Coronary artery (tissue), 2 donors: ENCODE results near the gene LBH.

Experiments used
- DNase-seq: peaks from one replicate; pipeline ENCODE4 v3.0.0-alpha.2; 2017; ENCODE audit warnings: low spot score
- H3K27ac ChIP-seq, 2 donors: fragments of 200-600 bp; sonication (generic); one replicate each; pipeline ENCODE4 v1.5.1; 2016 to 2019
- H3K4me3 ChIP-seq: fragments of 200-600 bp; sonication (generic); 2 replicates; pipeline ENCODE4 v1.5.1; 2016; ENCODE audit warnings: mild to moderate bottlenecking, moderate library complexity
- TF ChIP-seq, protein P1 (sequence below): fragments of 200-600 bp; sonication (generic); IDR thresholded peaks from one replicate; pipeline ENCODE4 v1.5.1; 2019; ENCODE audit warnings: antibody characterized with exemption

LBH gene

DNA sequence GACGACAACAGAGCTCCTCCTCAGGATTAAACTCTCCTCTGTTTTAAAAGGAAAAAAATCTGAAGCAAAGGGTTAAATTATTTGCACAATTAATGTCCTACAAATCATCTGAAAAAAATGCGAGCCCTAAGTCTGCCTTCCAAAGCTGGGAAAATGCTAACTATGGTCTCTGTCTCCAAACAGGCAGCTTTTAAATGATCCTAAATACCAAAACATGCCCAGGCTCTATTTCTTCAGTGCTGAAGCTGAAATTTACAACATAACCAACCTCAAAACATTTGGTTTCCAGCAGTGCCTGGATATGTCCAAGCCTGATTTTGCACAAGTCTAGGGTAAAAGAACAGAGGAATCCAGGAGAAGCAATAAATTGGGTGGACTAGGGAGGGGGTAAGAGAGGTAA lies 57.2 kb downstream of the LBH start:
- Histone ChIP-seq H3K27ac (no peak overlapping the region), H3K4me3 (no peak overlapping the region)
- DNase-seq: no peak
- TF ChIP-seq, protein P1, sequence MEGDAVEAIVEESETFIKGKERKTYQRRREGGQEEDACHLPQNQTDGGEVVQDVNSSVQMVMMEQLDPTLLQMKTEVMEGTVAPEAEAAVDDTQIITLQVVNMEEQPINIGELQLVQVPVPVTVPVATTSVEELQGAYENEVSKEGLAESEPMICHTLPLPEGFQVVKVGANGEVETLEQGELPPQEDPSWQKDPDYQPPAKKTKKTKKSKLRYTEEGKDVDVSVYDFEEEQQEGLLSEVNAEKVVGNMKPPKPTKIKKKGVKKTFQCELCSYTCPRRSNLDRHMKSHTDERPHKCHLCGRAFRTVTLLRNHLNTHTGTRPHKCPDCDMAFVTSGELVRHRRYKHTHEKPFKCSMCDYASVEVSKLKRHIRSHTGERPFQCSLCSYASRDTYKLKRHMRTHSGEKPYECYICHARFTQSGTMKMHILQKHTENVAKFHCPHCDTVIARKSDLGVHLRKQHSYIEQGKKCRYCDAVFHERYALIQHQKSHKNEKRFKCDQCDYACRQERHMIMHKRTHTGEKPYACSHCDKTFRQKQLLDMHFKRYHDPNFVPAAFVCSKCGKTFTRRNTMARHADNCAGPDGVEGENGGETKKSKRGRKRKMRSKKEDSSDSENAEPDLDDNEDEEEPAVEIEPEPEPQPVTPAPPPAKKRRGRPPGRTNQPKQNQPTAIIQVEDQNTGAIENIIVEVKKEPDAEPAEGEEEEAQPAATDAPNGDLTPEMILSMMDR: no peak

DNA sequence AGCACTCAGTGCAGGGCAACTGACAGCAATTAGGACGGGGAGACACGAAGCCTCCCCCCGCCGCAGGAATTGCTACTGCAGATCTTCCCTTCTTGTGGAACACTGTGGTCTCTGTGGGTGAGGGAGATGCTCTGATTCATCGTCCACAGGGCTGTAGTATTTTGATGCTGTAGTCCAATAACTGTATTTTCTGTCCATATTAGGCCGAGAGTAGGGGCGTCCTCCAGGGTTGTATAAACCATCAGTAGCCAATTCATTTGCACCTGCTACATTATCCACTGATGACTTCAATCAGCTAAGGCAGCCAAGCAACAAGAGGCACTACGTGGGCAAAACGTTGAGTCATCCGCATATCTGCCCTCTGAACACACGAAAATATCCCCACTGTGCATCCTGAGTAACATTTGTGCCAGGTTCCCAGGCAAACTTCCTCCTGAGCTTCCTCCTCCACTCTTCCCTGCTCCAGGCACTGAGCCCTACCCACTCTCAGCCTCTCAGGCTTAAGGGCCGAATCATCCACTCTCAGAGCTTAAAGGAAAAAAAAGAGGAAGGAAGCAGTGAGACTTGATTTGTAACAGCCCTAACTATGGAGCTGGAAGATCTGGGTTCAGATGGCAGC lies 62.1 kb downstream of the LBH start:
- Histone ChIP-seq H3K27ac (no peak overlapping the region), H3K4me3 (no peak overlapping the region)
- TF ChIP-seq, protein P1: no peak
- DNase-seq: no peak

DNA sequence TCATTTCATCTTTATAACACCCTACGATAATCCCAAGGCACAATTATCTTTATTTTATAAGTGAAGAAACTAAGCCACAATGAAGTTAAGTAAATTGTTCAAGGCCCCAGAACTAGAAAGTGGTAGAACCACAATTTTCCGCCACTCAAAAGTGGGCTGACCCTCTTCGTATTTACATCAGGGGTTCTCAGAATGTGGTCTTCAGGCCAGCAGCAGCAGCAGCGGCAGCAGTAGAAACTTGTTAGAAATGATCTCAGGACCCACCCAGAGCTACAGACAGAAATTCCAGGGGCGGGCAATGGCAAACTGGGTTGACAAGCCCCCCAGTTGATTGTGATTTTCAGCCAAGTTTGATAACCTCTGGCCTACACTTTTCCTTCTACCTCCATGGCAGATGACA lies 62.8 kb downstream of the LBH start:
- H3K4me3 ChIP-seq: no peak overlapping the region
- H3K27ac ChIP-seq: no peak overlapping the region
- DNase-seq: no peak
- TF ChIP-seq, protein P1: no peak

DNA sequence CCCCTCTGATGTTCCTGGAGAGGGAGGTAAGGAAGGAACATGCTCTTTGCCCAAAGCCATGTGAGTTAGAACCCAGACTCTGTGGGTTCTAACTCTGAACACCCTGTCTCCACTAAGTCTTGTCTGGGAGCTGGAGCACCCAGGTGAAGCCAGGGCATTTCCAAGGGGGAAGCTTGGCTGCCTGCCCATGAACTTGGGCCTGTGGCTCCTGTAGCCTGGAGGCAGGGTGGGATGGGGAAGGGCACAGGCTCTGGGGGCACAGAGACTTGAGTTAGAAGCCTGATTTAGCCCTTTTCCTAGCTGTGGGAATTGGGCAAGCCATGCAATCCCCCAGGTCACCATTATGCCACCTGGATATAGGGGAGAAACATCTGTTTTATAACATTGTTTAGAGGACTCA lies 65.2 kb downstream of the LBH start:
- TF ChIP-seq, protein P1: no peak
- DNase-seq: no peak
- no peak overlapping the region for H3K4me3 ChIP-seq

DNA sequence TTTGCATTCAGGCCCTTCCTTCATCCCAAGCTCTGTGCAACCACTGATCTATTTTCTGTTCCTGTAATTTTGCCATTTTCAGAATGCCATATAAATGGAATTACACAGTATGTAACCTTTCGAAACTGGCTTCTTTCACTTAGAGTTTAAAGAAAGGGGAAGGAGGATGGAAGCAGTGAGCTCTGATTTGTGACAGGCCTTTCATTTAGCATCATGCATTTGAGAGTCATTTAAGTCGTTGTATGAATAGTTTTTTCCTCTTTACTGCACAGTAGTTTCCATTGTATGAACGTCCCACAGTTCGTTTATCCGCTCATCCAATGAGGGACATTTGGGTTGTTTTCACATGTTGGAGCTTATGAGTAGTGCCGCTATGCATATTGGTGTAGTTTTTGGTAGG lies 67.0 kb downstream of the LBH start:
- Histone ChIP-seq H3K27ac (no peak overlapping the region), H3K4me3 (no peak overlapping the region)
- TF ChIP-seq, protein P1: no peak
- no peak for DNase-seq

More for the DNA sequence above, 65.2 kb downstream of the LBH start:
- H3K27ac ChIP-seq: no peak overlapping the region

DNA sequence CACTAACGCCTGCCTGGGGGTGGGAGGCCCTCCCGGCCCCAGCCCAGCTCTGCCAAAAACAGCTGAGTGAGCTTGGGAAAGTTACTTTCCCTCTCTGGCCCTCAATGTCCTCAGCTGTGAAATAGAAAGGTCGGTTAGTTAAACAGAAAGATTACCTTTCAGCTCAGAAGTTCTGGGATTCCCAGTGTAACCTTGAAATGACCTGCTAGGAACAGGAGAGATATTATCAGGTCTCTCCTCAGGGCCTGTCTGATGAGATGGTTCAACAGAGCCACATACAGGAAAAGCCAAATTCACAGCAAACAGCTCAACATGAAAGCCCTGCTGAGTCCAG lies 68.8 kb downstream of the LBH start:
- no peak for DNase-seq
- TF ChIP-seq, protein P1: no peak
- Histone ChIP-seq H3K4me3 (no peak overlapping the region), H3K27ac (peak overlapping the region in 1 of 2 donors; percentile 39)

DNA sequence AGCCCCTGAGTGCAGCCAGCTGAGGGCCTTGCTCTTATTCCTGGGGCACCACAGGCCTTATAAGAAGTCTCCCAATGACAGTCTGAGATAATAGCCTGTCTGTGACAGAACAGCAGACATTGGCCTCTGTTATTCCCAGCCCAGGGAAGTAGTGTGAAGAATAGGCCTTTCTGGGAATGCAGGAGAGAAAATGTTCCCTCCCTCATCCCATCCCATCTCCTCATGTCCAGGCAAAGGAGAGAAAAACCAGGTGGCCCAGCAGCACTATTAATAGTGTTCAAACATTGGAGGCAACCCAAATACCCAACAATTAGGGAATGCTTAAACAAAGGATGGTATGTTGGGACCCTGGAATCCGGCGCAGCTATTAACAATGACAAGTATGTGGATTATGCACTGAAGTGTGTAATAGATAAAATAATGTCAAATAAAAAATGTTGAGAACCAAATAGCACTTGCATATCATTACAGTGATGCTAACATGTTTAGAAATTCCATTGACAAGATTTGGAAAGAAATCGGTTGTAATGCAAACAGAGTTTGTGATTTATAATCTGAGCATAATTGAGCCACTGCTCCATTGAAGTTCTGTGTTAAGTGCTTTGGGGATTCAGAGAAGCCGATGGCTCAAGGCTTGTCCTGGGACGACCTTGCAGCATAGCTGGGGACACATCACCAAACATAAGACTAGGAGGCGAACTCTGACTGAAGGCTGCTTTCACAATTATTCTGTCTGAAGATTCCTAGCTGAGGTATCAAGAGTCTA lies 69.3 kb downstream of the LBH start:
- peak overlapping the region in 1 of 2 donors; percentile 39 for H3K27ac ChIP-seq
- TF ChIP-seq, protein P1: no peak
- no peak for DNase-seq
- no peak overlapping the region for H3K4me3 ChIP-seq
